HG03575 (cell line): ENCODE results near the gene SOAT2.
"Not testable (repeated sequence)": the region's sequence is repeated elsewhere in the genome, so short reads cannot be mapped to it uniquely, and the experiment has no call there.

Experiments used
- ATAC-seq: cut with Tn5 transposase; IDR thresholded peaks from one replicate; pipeline ENCODE4 v1.9.1; 2021; ENCODE audit not compliant: unreplicated experiment, insufficient number of reproducible peaks, low FRiP score; ENCODE audit errors: extremely low read depth

Gene SOAT2

DNA sequence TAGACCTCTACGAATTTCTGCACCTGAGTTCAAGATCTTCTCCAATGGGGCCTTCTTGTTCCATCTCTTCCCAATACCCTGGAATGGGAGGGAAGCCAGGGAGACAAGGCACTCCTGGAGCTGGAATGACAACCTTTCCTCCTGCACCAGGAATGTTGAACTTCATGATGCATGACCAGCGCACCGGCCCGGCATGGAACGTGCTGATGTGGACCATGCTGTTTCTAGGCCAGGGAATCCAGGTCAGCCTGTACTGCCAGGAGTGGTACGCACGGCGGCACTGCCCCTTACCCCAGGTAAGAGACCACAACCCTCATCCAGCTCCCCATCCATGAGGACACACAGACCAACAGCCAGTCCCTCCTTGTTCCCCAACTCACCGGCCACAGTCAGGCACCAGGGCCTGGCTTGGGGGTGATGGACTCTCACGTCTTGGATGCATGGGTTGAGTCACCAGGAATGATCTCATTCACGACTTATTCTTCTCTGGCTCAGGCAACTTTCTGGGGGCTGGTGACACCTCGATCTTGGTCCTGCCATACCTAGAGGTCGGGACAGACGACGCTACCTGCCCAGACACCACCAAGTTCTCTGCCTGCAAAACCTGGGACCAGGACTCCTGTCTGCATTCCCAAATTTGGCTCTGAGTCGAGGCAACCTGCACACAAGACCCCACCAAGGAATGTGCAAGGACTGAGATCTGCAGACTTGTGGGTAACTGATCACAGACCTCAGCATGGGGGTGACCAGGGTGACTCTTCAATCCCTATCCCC lies 20.5 kb downstream of the SOAT2 start:
- no peak for ATAC-seq

DNA sequence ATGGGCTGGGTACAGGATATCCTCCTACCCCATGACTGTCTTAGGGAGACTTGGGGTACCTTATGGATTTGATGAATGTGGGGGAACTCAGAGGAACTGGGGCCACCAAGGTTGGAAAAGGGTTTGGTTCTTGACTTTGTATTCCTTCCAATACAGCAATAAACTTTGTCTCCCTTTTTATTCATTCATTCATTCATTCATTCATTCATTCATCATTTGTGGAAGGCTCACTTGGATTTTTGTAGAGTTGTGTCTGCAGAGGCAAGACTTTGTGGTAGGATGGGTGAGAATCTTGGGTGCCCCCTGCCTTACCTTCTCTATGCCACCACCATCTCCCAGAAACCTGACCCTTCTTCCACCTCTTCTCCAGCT lies 21.1 kb downstream of the SOAT2 start:
- no peak for ATAC-seq

DNA sequence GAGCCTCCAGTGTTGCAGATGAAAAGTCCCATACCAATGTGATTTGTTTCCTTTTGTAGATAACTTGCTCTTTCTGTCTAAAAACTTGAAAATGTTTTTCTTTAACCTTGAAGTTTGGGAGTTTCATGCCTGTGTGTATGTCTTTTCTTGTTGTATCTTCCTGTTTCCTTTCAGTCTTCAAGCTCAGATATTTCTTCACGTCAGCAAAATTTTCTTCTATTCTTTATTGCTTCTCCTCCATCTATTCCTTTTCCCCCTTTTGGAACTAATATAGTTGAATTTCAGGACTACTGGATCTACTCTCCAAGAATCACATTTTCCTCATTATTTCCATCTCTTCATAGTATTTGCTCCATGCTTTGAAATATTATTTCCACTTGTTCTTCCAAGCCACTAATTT lies 23.9 kb downstream of the SOAT2 start:
- no peak for ATAC-seq

DNA sequence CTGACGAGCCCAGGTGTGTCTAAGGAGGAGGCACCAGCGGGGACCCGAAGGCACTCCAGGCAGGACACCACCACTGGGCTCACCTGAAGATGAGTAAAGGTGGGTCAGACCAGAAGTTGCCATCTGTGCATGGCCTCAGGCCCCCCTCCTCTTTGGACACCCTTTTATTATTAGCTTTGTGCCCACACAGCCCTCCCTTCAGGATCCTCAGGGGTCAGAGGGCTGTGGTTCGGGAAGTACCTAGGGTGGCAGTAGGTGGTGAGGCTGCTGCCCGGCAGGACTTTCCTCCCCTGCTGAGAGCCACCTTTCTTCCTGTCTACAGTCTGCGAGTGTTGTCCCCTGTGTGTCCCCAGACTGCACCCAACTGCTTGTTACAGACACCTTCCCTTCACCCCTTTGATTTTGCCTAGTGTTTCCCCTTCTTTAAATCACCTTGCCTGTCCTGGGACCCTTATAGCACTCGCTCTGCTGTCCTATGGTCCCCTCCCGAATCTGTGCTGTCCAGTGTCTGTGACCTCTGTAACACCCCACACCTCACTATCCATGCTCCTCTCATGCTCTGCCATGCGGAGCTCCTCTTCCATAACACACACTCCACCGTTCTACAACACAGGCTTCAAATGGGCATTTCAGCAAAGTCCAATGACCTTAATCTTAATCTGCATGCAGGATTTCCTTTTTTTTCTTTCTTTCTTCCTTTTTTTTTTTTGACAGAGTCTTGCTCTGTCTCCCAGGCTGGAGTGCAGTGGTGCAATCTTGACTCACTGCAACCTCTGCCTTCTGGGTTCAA lies 25.7 kb downstream of the SOAT2 start:
- no peak for ATAC-seq

DNA sequence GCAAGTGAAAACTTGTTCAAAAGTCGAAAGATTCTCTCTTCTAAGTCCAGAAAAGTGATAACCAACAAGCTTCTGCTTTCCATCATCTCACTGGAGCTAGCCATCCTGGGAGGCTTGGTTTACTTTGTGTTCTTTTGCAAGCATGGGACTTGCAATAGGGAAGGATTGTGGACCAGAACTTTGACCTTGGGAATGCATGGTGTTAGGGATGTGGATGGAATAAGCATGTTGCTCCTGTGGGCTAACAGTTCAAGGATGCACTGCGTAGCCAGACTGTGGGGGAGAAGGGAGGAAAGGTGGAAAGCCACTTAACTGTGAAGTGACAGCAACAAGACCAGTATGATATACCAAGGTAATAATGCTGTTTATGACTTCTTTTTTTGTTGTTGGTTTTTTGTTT lies 28.6 kb downstream of the SOAT2 start:
- ATAC-seq: no peak

DNA sequence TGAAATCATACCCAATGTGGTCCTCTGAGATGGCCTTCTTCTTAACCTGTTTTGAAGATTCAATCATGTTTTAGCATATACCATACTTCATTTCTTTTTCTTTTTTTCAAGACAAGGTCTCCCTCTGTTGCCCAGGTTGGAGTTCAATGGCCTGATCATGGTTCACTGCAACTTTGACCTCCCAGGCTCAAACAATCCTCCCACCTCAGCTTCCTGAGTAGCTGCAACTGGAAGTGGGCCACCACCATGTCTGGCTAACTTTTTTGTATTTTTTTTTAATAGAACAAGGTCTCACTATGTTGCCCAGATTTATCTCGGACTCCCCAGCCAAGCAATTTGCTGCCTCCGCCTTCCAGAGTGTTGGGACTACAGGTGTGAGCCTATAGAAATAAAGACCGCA lies 30.4 kb downstream of the SOAT2 start:
- no peak for ATAC-seq

DNA sequence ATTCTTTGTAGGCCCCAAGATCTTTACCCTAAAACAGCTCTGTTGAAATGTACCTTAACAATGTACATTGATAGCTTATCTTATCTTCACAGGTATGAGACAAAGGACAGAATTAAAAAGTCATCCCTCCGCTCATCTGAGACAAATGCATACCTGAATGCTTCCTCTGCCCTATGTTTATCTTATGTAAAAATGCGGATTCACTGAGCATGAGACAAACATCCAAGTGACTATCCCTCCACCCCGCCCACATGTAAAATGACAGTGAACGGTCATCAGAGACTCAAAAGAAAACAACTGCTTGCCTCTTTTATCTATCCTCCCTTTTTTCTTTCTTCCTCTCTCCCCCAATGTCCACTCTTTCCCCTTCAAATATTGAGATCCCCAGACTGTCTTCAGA lies 40.1 kb downstream of the SOAT2 start:
- ATAC-seq: no peak

DNA sequence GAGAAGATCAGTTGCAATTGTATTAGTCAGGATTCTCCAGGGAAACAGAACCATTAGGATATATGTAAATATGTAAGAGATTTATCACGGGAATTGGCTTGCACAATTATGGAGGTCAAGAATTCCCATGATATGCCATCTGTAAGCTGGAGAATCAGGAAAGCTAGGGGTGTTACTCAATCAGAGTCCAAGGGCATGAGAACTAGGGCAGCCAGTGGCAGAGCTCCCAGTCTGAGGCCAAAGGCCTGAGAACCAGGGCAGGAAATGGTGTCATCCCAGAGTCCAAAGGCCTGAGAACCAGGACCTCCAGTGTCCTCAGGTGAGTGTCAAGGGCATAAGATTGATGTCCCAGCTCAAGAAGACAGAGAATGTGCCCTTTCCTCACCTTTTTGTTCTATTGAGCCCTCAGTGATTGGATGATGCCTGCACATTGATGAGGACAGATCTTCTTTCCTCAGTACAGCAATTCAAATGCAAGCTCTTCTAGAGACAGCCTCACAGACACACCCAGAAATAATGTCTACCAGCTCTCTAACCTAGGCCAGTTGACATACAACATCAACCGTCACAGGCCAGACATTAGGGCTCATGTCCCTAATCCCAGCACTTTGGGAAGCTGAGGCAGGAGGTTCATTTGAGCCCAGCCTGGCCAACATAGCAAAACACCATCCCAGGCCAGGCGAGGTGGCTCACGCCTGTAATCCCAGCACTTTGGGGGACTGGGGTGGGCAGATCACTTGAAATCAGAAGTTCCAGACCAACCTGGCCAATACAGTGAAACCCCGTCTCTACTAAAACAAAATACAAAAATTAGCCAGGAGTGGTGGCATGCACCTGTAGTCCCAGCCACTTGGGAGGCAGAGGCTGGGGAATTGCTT lies 42.3 kb downstream of the SOAT2 start:
- ATAC-seq: no peak

DNA sequence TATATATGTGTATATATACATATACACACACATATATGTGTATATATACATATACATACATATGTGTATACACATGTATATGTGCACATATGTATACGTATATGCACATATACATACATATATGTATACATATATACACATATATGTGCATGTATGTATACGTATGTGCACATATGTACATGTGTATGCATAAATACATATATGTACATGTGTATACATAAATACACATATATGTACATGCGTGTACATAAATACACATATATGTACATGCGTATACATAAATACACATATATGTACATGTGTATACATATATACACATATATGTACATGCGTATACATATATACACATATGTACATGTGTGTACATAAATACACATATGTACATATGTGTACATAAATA lies 43.9 kb downstream of the SOAT2 start:
- ATAC-seq: no peak

DNA sequence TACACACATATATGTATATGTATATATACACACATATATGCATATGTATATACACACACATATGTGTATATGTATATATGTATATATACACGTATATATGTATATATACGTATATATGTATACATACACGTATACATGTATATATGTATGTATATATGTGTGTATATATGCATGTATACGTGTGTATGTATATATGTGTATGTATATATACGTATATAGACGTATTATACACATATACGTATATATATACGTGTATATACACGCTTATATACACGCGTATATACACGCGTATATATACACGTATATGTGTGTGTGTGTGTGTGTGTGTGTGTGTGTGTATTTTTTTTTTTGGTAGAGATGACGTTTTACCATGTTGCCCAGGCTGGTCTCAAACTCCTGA lies 44.4 kb downstream of the SOAT2 start:
- ATAC-seq: no peak

DNA sequence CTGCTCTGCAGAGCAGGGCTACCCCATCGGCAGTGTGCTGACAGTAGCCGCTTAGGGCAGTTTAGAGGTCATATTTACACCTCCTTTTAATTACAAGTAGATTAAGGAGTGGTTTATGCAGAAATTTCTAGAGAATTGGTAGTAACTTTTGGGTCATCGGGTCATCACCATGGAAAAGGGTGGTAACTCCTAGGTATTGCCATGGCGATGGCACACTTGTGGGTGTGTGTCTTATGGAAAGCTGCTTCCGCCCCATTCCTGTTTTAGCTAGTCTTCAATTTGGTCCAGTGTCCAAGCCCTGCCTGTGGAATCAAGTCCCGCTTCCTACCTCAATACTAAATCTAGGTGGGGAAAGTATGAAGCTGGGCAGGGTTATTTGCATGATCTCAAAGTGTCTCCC lies 47.8 kb downstream of the SOAT2 start:
- no peak for ATAC-seq

DNA sequence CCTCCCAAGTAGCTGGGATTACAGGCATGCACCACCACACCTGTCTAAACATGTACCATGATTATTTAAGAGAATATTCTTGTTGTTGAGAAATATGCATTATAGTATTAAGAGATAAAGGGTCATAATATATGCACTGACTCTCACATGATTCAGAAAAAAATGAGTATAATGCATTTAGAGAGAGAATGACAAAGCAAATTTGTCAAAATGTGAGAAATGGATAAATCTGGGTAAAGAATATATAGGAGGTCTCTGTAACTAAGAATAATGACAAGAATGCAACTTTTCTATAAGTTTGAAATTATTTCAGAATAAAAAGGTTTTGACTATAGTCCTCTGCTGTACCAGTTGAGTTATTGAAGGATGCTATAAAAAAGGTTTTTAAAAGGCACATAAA lies 49.1 kb downstream of the SOAT2 start:
- ATAC-seq: no peak

DNA sequence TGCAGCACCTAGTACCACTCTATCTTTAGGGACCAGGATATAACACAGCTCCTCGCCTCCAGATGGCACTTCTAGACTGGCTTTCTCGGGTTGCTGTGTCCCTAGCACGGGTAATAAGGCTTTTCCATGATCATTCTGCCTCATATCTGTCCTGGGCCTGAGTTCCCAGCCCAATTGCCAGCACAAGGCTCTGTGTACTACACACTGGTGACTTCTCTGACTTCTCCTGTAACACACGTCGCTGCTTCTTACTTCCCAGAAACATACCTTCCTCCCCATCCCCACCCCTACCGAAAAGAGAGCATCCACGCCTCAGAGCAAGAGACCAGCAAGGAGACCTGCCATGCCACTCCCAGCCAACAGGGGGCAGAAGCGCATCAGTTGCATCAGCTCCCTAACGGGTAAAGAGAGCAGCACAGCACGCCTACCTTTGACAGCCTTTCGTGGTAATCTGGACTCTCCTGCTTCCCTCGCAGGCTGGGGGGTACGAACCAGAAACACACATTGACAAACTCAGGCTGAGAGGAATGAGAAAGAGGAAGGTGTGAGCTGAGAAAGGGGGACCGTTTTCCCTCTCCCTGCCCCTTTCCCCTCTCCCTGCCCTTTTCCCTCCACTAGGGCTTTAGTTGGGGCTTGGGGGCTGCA lies 56.0 kb downstream of the SOAT2 start:
- no peak for ATAC-seq

DNA sequence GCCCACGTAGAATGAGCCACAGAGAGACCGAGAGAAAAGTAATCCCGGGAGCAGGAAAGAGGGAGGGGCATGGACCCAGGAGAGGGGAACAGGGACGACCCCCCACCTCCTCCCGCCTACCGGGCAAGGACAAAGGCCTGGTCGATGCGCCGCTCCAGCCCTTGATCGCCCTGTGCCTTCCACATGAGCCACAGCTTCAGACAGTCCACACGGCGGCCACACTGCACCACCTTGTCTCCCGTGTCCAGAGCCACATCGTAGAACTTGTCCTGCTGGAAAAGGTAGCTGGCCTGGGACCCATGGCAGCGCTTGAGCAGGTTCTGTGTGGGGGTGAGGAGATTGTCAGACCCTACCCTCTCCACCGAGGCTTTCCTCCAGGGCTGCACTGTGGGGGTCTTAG lies 56.7 kb downstream of the SOAT2 start:
- no peak for ATAC-seq

DNA sequence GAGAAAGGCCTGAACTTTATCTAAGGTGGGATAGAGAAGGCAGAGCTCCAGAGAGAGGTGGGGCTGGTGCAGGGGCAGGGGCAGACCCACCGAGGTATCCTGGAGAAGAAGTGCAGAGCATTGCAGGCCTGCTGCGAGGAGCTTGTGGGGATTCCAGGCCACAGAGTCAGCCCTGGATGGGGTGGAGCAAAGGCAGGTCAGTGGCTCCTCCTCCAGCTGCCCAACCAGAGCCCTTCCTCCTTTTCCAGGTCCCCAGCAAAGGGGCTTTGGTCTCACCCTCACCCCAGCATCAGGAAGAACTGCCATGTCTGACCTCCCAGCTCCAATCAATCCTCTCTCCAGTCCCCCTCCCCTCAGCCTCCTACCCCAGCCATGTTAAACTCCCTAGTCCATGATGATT lies 57.4 kb downstream of the SOAT2 start:
- no peak for ATAC-seq

DNA sequence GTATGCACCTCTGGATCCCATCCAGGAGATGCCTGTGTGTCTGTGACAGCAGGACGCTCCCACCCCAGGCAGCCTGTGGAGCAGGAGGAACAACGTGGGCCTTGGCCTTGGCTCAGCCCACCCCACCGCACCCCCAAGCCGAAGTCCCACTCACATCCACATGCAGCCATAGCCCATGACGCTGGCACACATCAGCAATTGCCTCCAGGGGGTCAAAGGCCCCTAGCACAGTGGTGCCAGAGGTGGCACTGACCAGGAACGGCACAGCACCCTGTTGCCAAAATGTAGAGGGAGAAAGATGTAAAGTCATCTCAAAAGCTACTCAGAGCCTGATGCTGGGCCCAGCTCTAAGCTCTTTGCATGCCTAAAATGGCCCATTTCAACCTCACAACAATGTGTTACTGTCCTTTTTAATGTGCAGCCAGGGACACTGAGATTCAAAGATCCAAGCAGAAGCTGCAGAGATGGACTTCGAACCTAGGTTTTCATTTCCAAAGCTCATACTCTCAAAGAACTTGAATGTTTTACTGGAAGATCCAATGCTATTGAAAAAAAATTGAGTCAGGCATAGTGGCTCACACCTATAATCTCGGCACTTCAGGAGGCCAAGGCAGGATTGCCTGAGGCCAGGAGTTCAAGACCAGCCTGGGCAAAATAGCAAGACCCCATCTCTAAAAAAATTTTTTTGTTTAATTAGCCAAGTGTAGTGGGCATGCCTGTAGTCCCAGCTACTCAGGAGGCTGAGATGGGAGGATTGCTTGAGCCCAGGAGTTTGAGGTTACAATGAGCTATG lies 58.0 kb downstream of the SOAT2 start:
- ATAC-seq: no peak

DNA sequence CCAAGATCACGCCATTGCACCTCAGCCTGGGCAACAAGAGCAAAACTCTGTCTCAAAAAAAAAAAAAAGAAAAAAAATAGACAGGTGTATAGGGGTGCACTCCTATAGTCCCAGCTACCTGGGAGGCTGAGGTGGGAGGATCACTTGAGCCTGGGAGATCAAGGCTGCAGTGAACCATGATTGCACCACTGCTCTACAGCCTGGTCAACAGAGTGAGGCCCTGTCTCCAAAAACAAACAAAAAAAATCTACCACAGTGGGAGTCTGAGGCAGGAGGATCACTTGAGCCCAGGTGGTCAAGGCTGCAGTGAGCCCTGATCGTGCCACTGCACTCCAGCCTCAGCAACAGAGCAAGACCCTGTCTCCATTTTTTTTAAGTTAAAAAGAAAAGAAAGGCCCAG lies 59.7 kb downstream of the SOAT2 start:
- ATAC-seq: not testable (repeated sequence)

DNA sequence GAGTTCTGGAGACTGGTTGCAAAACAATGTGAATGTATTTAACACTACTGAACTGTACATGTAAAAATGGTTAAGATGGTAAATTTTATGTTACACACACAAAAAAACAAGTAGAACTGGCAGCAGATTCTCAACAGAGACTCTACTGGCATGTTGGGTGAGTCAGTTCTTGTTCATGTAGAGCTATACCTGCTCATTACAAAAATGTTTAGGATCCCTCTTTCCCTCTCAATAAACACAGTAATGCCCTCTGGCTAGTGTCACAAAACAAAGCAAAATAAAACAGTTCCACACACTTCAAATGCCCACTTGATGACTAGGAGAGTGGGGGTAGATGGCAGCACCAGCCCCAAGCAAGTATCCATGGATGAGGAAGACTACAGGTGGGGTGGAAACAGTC lies 63.6 kb downstream of the SOAT2 start:
- ATAC-seq: no peak

DNA sequence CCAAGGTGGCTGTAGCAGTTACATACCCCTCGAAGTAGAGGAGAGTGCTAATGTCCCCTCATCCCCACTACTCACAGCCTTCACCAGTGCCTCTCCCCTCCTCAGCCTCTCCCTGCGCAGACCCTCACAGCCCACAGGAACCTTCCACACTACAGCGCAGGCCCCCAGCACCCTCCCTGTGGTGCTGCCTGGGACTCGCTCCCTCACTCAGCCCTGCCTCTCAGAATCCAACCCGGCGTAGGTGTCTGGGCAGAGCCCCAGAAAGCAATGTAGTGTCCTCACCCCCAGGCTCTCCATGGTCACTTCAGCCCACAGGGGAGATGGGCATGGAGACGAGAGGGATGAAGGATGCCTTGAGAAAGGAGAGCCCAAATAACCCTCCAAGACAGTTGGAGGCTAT lies 66.4 kb downstream of the SOAT2 start:
- no peak for ATAC-seq
